Urinary bladder (tissue), 4 donors: ENCODE measurements around the gene RGL3. TPM values are rescaled to one million over a fixed set of nuclear protein-coding genes. Genes with fewer than 3 reads are reported as not detected.

Experiments used
- DNase-seq: peaks from one replicate; pipeline ENCODE4 v3.0.0-alpha.2; 2015; ENCODE audit errors: extremely low spot score
- H3K27ac ChIP-seq: one replicate; pipeline ENCODE4 v1.5.1; 2013; ENCODE audit warnings: low read depth, mild to moderate bottlenecking, moderate library complexity
- H3K36me3 ChIP-seq: one replicate; pipeline ENCODE4 v1.6.1; 2013; ENCODE audit warnings: mild to moderate bottlenecking, moderate library complexity; ENCODE audit not compliant: insufficient read depth
- H3K4me1 ChIP-seq: one replicate; pipeline ENCODE4 v1.6.1; 2013; ENCODE audit warnings: mild to moderate bottlenecking, moderate library complexity; ENCODE audit not compliant: insufficient read depth
- H3K4me3 ChIP-seq: one replicate; pipeline ENCODE4 v1.5.1; 2013; ENCODE audit warnings: low read depth, low read length
- WGBS: extraction: QIAGEN DNeasy Blood & Tissue Kit; methylation state at CpG from one replicate; pipeline ENCODE4 v1.1.7; 2013; 5-methylcytosine and 5-hydroxymethylcytosine counted together
- polyA plus RNA-seq: library from polyadenylated mRNA; stranded (reverse); fragments of 200-250 nt; gene quantifications from one replicate; pipeline ENCODE4 v1.2.3, GENCODE V29; 2013
- total RNA-seq: library from RNA; depleted of rRNA; stranded (reverse); fragments of >200 nt; gene quantifications from one replicate; pipeline ENCODE4 v1.2.3, GENCODE V29; 2014
- donor health status: healthy with polysubstance abuse.
- donor health status: healthy.

RGL3 gene
- total and polyA plus RNA-seq, 2 donors: 2.5 to 6.5 TPM

DNA sequence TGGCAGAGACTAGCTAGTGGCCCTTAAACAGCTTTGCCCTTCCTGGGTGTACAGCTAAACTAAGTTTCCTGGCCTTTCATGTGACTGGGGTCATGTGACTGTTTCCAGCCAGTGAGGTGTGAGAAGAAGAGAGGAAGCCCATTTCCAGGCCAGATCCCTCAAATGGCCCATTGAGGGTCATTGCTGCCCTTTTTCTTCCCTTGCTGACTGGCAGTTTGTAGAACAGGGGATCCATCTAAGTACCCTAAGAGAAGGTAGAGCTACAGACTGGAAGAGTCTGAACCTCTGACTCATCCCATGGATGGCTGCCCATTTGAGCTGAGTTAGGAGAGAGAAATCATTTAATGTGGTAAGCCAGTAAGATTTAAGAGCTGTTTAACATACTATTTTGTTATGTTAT is 41.9 kb downstream of the RGL3 start:
- DNase-seq: no peak
- no peak overlapping the region for H3K4me3 ChIP-seq
- H3K27ac ChIP-seq: no peak overlapping the region
- H3K4me1 ChIP-seq: peaks cover 2% of the 10 kb centered on the region
- H3K36me3 ChIP-seq: no peaks in the 10 kb centered on the region

DNA sequence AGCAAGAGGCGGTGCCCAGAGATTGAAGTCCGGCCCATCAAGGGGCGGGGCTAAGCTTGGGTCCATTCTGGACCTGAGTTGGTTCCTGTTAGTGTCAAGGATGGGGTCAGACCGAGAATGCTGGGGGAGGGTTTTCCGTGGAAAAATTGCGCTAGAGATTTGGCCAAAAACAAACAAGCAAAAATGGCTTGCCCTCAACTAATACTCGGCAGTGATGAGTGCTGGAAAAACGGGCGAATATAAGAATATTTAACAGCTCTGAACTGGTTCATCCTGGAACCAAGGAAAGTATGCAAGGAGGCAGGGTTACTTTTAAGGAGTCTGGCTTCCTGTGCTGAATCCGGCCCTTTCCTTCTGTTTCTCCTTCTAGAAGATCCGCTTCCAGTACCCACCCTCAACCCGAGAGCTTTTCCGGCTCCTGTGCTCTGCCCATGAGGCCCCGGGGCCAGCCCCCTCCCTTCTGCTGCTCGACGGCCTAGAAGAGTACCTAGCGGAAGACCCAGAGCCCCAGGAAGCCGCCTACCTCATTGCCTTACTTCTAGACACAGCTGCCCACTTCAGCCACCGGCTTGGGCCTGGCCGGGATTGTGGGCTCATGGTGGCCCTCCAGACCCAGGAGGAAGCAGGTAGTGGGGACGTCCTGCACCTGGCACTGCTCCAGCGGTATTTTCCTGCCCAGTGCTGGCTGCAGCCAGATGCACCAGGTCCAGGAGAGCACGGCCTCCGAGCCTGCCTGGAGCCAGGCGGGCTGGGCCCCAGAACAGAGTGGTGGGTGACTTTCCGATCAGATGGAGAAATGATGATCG is 43.8 kb downstream of the RGL3 start:
- DNase-seq: no peak
- WGBS: 10% methylated on average over 27 of the region's 27 CpGs
- peaks cover 2% of the 10 kb centered on the region for H3K4me1 ChIP-seq
- H3K4me3 ChIP-seq: peak overlapping the region; percentile 42
- H3K27ac ChIP-seq: peak overlapping the region; percentile 68
- no peaks in the 10 kb centered on the region for H3K36me3 ChIP-seq

DNA sequence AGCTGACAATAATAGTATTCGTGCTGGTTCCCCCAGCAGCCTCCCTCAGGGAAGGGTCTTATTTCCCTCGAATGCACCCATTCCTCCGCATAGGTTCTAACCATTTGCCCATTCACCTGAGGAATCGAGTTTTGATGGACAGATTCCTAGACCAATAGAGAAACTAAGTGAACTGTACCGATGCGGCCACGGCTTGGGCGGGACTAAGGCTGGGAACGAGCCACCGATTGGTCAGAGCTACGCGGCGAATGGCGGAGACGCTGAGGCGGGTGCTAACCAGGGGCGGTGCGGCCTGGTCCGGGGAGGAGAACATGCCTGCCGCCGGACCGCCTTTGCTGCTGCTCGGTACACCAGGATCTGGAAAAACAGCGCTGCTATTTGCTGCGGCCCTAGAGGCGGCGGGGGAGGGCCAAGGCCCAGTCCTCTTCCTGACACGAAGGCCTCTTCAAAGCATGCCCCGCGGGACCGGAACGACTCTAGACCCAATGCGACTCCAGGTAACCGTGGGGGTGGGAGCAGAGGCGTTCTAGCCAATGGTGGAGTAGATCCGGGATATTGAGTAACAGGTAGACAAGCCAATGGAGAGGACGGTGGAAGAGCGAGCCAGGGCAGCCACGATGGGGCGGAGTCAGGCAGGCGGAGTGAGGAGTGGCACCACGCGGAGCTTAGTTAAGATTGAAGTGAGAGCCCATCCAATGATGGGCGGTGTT is 44.5 kb downstream of the RGL3 start, which contains the start of gene SWSAP1:
Gene SWSAP1, plus strand, starts transcription at position 234 of the 710 bp plus-strand sequence. Its CDS starts 15 bp downstream, at position 249.
- DNase-seq: peak; percentile 99
- under 1% methylated on average over 44 of the region's 44 CpGs for WGBS
- peaks cover 2% of the 10 kb centered on the region for H3K4me1 ChIP-seq

DNA sequence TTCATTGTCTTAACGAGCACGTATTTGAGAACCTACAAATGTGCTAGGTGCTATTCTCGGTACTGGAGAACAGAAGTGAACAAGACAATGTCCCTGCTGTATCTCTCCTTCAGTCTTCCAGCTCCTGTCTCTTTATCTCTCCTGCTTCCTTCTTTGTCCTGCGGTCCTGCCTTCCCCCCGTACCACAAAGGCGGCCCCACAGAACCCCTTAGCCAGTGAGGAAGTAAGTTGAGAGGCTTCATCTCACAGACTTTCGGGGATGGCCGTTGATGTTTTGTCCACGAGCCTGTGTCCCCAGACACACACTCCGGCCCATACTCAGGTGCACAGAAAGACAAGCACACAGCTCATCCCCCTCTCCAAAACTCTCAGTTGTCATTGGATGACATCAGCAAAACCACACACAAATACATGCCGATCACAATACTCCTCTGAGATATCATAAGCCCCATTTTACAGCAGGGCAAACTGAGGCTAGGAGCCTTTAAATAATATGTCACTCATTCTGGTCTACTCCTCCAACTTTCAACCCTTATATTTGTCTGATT is 45.2 kb downstream of the RGL3 start:
- no peak overlapping the region for H3K4me3 ChIP-seq
- no peak for DNase-seq
- no peak overlapping the region for H3K27ac ChIP-seq
- H3K36me3 ChIP-seq: no peaks in the 10 kb centered on the region
- peaks cover 2% of the 10 kb centered on the region for H3K4me1 ChIP-seq
- WGBS: 33% methylated on average over 11 of the region's 11 CpGs

More for the DNA sequence above, 44.5 kb downstream of the RGL3 start, which contains the start of gene SWSAP1:
- H3K4me3 ChIP-seq: peak within 1 kb of the TSS; percentile 44
- no peaks in the 10 kb centered on the region for H3K36me3 ChIP-seq
- H3K27ac ChIP-seq: peak within 1 kb of the TSS; percentile 92

DNA sequence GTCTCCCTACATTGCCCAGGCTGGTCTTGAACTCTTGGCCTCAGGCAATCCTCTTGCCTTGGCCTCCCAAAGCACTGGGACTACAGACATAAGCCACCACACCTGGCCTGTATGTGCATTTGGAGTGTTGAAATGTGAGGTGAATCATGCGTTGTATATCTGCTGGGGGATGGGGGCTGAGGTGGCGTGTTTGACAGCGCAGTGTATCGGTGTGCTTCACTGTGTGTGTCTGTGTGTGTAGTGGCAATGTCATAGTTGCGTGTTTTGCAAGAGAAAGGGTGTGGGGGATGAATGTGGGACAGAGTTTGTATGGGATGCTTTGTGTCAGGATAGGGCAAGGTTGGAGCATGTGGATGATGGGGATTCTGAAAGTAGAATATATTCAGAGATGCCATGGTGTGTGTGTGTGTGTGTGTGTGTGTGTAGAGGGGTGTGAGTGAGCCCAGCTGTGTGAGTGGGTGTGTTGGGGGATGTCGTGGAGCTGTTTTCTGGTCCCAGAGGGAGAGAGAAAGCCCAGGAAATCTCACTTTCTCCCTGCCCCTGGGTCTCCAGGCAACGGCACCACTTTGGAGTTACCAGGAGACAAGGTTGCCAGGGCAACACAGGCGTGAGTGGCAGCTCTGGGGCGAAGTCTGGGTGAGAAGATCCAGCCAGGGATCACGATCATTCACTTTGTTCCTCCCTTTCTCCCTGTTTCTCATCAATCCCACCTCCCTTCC is 45.8 kb downstream of the RGL3 start:
- H3K36me3 ChIP-seq: no peaks in the 10 kb centered on the region
- WGBS: 47% methylated on average over 10 of the region's 10 CpGs
- no peak overlapping the region for H3K4me3 ChIP-seq
- DNase-seq: peak; percentile 25
- H3K4me1 ChIP-seq: peaks cover 2% of the 10 kb centered on the region
- no peak overlapping the region for H3K27ac ChIP-seq

DNA sequence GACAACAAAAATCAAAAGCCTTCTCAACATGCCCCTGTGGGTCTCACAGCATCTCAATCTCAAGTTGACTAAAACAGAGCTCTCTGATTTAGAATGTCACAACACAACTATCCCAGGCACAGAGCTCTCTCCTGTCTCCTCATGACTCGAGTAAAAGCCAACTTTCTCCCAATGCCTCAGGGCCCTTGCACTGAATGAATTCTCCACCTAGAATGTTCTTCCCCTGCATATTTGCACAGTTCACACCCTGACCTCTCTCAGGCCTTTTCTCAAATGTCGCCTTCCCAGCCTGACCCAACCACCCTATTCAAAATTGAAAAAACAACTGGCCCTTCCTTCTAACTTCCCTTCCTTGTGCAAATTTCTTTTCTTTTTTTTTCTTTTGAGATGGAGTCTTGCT is 48.4 kb downstream of the RGL3 start:
- no peak for DNase-seq
- Histone ChIP-seq H3K36me3 (no peaks in the 10 kb centered on the region), H3K4me3 (no peak overlapping the region), H3K4me1 (no peaks in the 10 kb centered on the region), H3K27ac (no peak overlapping the region)
- WGBS: 92% methylated on average over 2 of the region's 2 CpGs

DNA sequence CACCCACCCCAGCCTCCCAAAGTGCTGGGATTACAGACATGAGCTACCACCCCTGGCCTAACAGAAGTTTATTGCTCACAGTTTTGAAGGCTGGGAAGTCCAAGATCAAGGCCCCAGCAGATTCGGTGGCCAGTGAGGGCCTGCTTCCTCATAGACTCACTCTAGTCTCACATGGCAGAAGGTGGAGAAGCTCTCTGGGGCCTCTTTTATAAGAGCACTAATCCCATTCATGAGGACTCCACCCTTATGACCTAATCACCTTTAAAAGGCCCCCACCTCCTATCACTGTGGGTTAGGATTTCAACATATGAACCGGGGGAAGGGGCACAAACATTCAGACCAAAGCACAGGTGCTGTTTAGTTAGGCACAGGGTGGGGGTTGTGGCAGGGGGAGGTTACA is 51.6 kb downstream of the RGL3 start:
- Histone ChIP-seq H3K4me1 (no peaks in the 10 kb centered on the region), H3K36me3 (no peaks in the 10 kb centered on the region)
- 76% methylated on average over 2 of the region's 2 CpGs for WGBS

DNA sequence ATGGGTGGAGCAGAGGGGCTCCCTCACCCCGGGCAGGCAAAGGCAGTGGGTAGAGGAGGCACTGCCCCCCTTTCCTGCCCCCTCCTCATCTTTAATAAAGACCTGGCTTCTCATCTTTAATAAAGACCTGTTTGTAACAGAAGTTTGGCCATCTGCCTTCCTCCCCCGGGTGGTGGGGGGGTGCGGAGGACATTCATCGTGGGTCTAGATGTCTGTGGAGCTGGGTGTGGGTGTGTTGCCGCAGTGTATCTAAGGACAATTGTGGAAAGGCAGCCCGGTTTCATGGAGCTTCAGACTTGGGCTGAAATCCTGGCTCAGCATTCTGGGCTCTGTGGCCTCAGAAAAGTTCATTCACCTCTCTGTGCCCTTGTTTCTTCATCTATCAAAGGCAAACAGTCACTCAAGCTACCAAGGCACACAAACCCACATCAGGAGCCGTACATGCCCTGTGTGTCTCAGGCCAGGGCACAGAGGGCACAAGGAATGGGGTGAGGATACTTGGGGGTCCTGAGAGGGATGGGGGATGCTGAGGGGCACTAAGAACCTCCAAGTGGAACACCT is 53.5 kb downstream of the RGL3 start:
- WGBS: 75% methylated on average over 7 of the region's 7 CpGs
- no peaks in the 10 kb centered on the region for H3K36me3 ChIP-seq
- no peak for DNase-seq

More for the DNA sequence above, 51.6 kb downstream of the RGL3 start:
- DNase-seq: no peak
- Histone ChIP-seq H3K27ac (no peak overlapping the region), H3K4me3 (no peak overlapping the region)

DNA sequence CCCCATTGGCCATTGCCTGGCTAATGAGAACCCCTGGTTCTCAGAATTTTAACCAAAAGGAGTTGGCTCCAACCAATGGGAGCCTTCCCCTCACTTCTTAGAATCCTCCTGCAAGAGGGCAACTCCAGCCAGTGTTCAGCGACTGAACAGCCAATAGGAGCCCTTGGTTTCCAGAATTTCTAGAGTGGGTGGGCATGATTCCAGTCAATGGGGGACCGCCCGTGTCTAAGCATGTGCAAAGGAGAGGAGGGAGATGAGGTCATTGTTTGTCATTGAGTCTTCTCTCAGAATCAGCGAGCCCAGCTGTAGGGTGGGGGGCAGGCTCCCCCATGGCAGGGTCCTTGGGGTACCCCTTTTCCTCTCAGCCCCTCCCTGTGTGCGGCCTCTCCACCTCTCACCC is 54.2 kb downstream of the RGL3 start:
- H3K27ac ChIP-seq: no peak overlapping the region
- 62% methylated on average over 5 of the region's 5 CpGs for WGBS
- H3K36me3 ChIP-seq: no peaks in the 10 kb centered on the region
- H3K4me3 ChIP-seq: no peak overlapping the region
- no peaks in the 10 kb centered on the region for H3K4me1 ChIP-seq
- DNase-seq: no peak

More for the DNA sequence above, 53.5 kb downstream of the RGL3 start:
- Histone ChIP-seq H3K4me1 (no peaks in the 10 kb centered on the region), H3K4me3 (no peak overlapping the region), H3K27ac (no peak overlapping the region)

DNA sequence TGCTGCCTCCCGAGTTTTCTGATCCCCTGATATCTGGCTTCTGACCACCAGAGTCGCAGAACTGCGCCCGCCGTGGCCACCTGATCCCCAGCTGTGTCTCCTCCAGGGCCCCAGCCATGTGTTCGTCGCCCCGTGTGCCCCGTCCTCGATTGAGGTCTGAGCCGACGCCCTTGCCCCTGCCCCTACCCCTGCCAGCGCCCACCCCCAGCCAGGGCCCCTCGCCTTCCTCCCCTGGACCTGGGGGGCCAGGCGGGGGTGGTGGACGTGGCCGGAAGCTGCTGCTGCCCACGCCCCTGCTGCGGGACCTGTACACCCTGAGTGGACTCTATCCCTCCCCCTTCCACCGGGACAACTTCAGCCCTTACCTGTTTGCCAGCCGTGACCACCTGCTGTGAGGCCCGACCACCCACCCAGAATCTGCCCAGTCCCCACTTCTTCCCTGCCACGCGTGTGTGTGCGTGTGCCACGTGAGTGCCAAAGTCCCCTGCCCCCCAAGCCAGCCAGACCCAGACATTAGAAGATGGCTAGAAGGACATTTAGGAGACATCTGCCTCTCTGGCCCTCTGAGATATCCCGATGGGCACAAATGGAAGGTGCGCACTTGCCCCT is 54.7 kb downstream of the RGL3 start:
- no peak overlapping the region for H3K27ac ChIP-seq
- no peak overlapping the region for H3K4me3 ChIP-seq
- WGBS: 91% methylated on average over 28 of the region's 28 CpGs
- no peaks in the 10 kb centered on the region for H3K36me3 ChIP-seq
- DNase-seq: no peak
- no peaks in the 10 kb centered on the region for H3K4me1 ChIP-seq

DNA sequence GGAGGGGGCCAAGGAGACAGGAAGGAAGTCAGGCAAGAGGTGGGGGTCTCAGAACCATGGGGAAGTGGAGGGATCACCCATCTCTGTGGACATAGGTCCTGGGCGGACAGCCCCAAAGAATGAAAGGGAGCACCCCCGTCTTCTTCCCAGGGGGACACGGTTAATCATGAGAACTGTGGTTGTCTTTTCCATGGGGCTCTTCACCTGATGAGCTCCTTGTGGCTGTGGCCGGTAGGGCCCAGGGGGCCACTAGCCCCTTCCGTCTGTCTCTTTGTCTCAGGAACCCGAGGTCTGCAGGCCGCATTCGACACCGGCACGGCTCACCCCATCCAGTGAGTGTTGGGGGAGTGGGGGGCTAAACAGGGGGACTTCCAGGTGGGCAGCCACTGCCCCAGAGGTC is 55.2 kb downstream of the RGL3 start:
- H3K36me3 ChIP-seq: no peaks in the 10 kb centered on the region
- no peak overlapping the region for H3K4me3 ChIP-seq
- WGBS: 90% methylated on average over 10 of the region's 10 CpGs
- H3K27ac ChIP-seq: no peak overlapping the region
- no peaks in the 10 kb centered on the region for H3K4me1 ChIP-seq
- DNase-seq: no peak

DNA sequence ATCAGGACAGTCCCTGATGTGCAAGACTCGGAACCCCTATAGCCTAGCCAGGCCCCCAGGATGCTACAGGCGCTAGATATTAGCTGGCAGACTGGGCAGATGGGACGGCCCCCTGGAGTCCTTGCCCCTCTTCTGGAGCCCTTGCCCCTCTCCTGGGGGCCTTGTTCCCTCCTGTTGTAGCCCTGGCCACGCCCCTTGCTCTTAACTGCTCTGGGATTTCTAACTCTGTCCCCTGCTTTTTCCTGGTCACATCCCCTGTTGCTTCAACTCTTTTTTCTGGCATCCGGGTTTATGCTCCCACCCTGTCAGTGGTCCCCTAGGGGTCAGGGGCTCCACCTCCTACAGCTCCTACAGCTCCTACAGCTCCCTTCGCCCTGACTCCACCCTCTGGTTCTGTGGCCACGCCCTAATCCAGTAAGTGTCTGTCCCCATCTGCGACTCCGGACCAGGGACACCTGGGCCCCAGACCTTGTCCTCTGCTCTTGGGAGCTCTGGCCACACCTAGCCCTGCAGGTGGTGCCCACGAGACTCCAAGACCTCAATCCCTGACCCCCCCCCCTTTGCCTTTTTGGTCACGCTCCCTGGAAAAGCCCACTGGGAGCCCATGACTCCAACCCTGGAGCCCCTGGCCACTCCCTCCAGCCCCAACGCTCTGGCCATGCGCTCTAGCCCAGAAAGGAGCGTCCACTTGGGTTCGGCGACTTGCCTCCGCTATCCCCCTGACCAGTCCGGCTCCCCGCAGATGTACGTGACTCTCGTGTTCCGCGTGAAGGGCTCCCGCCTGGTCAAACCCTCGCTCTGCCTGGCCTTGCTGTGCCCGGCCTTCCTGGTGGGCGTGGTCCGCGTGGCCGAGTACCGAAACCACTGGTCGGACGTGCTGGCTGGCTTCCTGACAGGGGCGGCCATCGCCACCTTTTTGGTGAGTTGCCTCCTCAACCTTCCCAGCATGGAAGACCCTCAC is 57.1 kb downstream of the RGL3 start:
- Histone ChIP-seq H3K4me3 (no peak overlapping the region), H3K4me1 (no peaks in the 10 kb centered on the region), H3K36me3 (no peaks in the 10 kb centered on the region), H3K27ac (no peak overlapping the region)
- WGBS: 79% methylated on average over 35 of the region's 35 CpGs
- DNase-seq: no peak
